GM18520 (cell line): Measurements from ENCODE around the gene SPRR3.
"Not testable (repeated sequence)": the region's sequence is repeated elsewhere in the genome, so short reads cannot be mapped to it uniquely, and the experiment has no call there.

ENCODE experiments used
- ATAC-seq: cut with Tn5 transposase; IDR thresholded peaks from one replicate; pipeline ENCODE4 v1.9.1; 2021; ENCODE audit not compliant: unreplicated experiment

The SPRR3 gene

GRCh38 chr1:152983234-152983633 lies 18.3 kb upstream of the SPRR3 start:
- no peak for ATAC-seq

DNA sequence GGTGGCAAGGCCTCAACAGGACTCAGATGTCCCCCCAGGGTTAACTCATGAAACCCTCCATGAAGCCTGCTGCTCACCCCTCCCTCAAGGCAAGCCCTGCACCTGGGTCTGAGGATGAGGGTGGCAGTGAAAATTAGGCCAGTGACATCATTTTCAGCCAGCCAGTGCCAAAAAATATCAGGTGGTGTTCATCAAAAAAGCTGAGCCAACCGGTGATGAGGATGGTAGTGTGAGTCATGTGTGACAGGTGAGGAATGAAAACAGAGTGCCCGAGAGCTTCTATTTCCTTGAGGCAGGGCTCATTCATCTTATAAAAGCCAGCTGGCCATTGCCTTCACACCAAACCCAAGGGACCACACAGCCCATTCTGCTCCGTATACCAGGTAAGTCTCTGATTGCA lies 17.8 kb upstream of the SPRR3 start, which contains the start of gene SPRR1A:
Gene SPRR1A, plus strand, starts transcription at position 339 of the 400 bp plus-strand sequence. CDS start 1,150 bp downstream, outside the sequence.
- no peak for ATAC-seq

GRCh38 chr1:152986578-152986977 lies 15.0 kb upstream of the SPRR3 start:
- no peak for ATAC-seq

DNA sequence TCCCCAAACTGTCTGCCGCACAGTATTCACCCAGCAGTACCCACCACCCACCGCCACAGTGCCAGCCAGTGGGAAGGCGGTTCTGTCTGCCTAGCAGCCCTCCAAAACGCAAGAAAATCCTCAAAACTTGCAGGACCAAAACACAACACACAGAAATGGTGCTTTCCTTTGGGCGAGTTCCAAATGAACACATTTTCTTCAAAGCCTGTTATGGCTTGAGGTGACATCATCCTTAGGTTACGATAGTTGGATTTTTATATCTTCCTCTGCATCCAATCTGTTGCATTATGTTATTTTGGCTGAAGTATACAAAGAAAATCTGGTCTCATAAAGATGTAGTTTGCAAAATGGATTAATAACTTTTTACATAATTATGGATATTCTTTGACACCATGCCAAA lies 8.4 kb upstream of the SPRR3 start:
- ATAC-seq, result no peak

DNA sequence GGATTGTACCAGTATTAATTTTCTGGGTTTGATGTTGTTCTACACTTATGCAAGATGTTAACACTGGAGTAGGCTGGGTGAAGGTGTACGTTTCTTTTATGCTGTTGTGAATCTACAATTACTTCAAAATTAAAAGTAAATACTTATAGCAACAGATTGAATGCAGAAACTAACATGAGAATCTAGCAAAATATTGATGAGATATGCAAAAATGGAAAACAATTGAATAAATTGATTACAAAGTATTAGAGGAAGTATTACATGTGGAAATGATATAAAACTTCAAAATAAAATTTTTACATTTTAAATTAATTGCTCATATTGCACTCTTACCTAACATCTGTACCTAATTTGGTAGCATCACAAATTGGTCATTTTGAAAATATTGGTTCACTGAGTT lies 5.7 kb upstream of the SPRR3 start:
- ATAC-seq, result no peak

DNA sequence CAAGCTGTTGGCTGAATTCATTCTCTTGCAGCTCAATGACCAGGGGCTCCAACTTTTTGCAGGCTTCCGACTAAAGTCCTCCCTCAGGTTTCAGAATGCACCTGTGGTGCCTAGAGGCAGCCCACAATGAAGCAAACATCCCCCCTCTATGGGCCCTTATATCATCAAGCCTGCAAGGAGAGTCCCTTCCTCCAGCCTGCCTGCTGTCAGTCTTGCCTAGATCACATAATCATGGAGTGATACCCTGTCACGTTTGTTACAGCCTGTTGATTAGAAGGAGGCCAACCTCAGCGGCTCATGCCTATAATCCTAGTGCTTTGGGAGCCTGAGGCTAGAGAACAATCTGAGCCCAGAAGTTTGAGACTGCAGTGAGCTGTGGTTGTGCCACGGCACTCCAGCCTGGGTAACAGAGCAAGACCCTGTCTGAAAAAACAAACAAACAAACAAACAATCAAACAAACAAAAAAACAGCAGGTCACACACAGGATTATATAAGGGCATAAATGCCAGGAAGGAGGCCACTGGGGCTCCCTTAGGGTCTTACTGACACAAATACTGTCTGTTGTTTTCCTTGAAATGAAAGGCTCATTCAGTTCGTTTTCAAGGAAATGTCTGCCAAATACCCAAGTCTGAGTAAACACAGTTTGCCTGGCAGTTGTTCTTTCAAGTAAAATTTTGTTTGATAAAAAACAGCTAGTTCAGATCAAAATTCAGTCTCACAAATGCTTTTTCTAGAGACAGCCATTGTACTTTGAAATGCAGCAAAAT lies 4.7 kb upstream of the SPRR3 start:
- ATAC-seq, result no peak

DNA sequence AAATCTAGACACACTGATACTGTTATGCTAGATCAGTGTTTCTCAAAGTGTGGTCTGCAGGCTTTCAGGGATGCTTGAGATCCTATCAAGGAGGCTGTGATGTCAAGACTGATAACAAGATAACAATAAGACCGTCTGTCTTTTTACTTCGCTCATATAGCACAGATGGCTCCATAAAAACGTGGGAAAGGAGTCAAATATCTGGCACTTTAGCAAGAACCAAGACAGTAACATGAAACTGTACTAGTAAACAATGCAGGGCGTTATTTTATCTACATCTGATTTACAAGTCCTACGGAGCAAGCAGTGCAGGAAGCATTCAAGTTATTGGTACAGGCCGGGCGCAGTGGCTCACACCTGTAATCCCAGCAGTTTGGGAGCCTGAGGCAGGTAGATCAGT lies 3.6 kb upstream of the SPRR3 start:
- no peak for ATAC-seq

- ATAC-seq, result no peak
Observed at GRCh38 chr1:152998476-152998875, 3.1 kb upstream of the SPRR3 start.

GRCh38 chr1:152999818-153000217 lies 1.7 kb upstream of the SPRR3 start:
- no peak for ATAC-seq

DNA sequence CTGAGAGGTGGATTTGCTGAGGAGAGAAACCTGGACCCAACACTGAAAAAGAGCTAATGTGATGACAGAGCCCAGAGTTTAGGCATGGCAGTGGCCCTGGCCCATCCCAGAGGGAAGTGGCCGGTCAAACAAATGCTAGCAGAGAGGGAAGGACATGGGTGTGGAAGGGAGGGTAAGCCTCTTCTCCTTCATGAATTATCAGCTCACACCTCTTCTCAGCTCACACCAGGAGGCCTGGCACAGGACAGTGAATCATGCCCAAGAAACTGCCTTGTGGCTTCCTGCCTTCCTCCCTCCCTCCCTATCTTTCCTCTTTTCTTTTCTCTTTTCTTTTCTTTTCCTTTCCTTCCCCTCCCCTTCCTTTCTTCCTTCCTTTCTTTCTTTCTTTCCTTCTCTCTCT lies 1.3 kb upstream of the SPRR3 start:
- ATAC-seq, result no peak

GRCh38 chr1:153011235-153011758 lies 9.7 kb downstream of the SPRR3 start:
- ATAC-seq, result not testable (repeated sequence)

GRCh38 chr1:153021829-153022228 lies 20.3 kb downstream of the SPRR3 start:
- not testable (repeated sequence) for ATAC-seq

DNA sequence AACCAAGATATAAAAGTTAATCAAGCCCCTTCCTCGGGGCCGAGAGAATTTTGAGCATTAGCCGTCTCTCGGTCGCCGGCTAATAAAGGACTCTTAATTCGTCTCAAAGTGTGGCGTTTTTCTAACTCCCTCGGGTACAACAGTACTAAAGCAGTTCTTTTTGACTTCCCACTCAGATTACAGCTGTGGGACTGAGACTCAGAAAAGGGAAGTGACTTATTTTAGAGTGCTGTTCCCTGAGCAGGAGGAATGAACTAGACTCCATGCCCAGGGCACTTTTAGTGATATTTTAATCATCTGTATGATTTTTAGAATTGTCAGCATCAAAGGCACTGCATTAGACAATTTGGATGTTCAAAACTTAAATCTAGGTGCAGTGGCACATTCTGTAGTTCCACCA lies 20.8 kb downstream of the SPRR3 start:
- not testable (repeated sequence) for ATAC-seq

- no peak for ATAC-seq
Observed at GRCh38 chr1:153023109-153023508, 21.6 kb downstream of the SPRR3 start.

- no peak for ATAC-seq
Observed at GRCh38 chr1:153024413-153024812, 22.9 kb downstream of the SPRR3 start.

- ATAC-seq, result no peak
Observed at GRCh38 chr1:153025797-153026196, 24.2 kb downstream of the SPRR3 start.

DNA sequence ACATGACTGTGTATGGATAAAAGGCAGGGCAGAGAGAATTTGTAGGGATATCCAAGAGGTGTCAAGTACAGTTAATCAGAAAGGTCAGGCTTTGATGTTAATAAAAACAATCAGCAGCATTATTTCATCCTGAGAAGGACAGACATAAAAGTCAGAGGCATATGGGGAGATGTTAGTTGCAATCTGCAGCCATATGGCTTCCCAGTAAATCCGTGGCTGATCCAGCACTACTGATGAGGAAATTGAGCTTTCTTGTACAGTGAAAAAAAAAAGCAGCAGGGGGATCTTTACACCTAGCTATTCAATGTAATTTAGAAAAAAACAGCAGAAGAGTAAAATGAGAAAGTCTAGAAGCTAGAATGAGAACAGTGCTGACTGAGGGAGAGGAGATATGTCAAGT lies 27.2 kb downstream of the SPRR3 start:
- no peak for ATAC-seq

DNA sequence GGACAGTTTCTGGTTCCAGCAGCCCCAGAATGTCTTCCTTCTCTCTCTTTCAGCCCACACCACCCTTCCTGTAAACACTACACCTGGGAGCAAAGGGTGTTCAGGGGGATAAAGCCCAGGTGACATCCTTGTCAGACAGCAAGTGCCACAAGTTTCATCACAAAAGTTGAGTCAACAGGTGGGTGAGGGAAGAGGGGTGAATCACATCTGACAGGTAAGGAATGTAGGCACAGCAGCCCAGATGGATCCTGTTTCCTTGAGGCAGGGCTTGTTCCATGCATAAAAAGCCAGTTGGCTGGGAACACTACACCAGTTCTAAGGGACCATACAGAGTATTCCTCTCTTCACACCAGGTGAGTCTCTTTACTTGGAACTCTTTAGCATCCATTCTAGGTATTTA lies 29.3 kb downstream of the SPRR3 start, which contains the start of gene SPRR1B:
Gene SPRR1B, plus strand, starts transcription at position 309 of the 400 bp plus-strand sequence. CDS start 1,143 bp downstream, outside the sequence.
- no peak for ATAC-seq

- ATAC-seq, result no peak
Observed at GRCh38 chr1:153032073-153032472, 30.5 kb downstream of the SPRR3 start.

- ATAC-seq, result peak; percentile 45
Observed at GRCh38 chr1:153032677-153033308, 31.2 kb downstream of the SPRR3 start.

DNA sequence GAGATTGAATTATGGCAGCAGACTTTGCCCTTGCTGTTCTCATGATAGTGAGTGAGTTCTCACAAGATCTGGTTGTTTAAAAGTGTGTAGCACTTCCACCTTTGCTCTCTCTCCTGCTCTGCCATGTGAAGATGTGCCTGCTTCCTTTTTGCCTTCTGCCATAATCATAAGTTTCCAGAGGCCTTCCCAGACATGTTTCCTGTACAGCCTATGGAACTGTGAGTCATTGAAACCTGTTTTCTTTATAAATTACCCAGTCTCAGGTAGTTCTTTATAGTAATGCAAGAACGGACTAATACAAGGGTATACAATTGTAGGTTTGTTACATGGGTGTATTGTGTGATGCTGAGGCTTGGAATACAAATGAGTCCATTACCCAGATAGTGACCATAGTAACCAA lies 33.7 kb downstream of the SPRR3 start:
- no peak for ATAC-seq

GRCh38 chr1:153040950-153041631 lies 39.5 kb downstream of the SPRR3 start, which contains the start of gene SPRR2D:
Gene SPRR2D (minus strand): TSS chr1:153041120. CDS start chr1:153040346, 774 bp downstream.
- no peak for ATAC-seq
